SK-N-SH (cell line): ENCODE data around the gene SMOC1. TPM values are rescaled to one million over a fixed set of nuclear protein-coding genes. Genes with fewer than 3 reads are reported as not detected.

ENCODE experiments used
- CTCF ChIA-PET: fragments of 300-600, 350-600 bp; formaldehyde crosslinking; extraction: SDS; loops from one replicate; lab custom pipeline; 2021; lab: Yijun Ruan, JAX
- POLR2A ChIA-PET: fragments of 350-600 bp; sonication (Branson Sonifier 250); formaldehyde crosslinking; extraction: SDS; loops from one replicate; lab custom pipeline; 2020; ENCODE audit warnings: antibody characterized with exemption, inconsistent platforms; lab: Yijun Ruan, JAX
- DNase-seq: peaks from one replicate; pipeline ENCODE4 v3.0.0; 2012
- H2AFZ ChIP-seq: fragments of 200-600 bp; sonication (generic); 2 replicates; pipeline ENCODE4 v1.8.1; 2016; ENCODE audit warnings: antibody characterized with exemption, mild to moderate bottlenecking, low read depth
- H3F3A ChIP-seq: fragments of 200-600 bp; sonication (generic); replicated peaks from 2 replicates; pipeline ENCODE3; 2016; ENCODE audit warnings: antibody characterized with exemption, mild to moderate bottlenecking; ENCODE audit not compliant: insufficient read depth
- H3K27ac ChIP-seq, 2 experiments: fragments of 200-500 bp in 1 of 2; fragments of 200-600 bp in 1 of 2; sonication (Bioruptor generic) in 1 of 2; sonication (generic), shearing (Covaris generic) in 1 of 2; 2 replicates each; pipeline versions ENCODE4 v1.5.1 to v1.6.1; 2014 to 2016; ENCODE audit warnings: low read depth in 2 of 2, inconsistent platforms in 1 of 2, low read length in 1 of 2, mild to moderate bottlenecking in 1 of 2, mixed read lengths in 1 of 2
- H3K27me3 ChIP-seq: fragments of 200-600 bp; sonication (generic), shearing (Covaris generic); 2 replicates; pipeline ENCODE4 v1.6.1; 2016; ENCODE audit warnings: mixed run types; ENCODE audit not compliant: insufficient read depth
- H3K36me3 ChIP-seq, 2 experiments: fragments of 200-500 bp in 1 of 2; fragments of 200-600 bp in 1 of 2; sonication (Bioruptor generic) in 1 of 2; sonication (generic) in 1 of 2; replicated peaks in 1 of 2; 2 replicates each; pipeline versions ENCODE3 to v1.5.1; 2014 to 2016; ENCODE audit warnings: low read length in 1 of 2, mild to moderate bottlenecking in 1 of 2; ENCODE audit not compliant: insufficient read depth in 2 of 2, control insufficient read depth in 1 of 2
- H3K4me1 ChIP-seq, 2 experiments: fragments of 200-500 bp in 1 of 2; fragments of 200-600 bp in 1 of 2; sonication (Bioruptor generic) in 1 of 2; sonication (generic), shearing (Covaris generic) in 1 of 2; 2 replicates each; pipeline versions ENCODE4 v1.5.1 to v1.6.1; 2014 to 2016; ENCODE audit warnings: low read depth in 1 of 2, low read length in 1 of 2, mixed run types in 1 of 2; ENCODE audit not compliant: insufficient read depth in 2 of 2, control insufficient read depth in 1 of 2
- H3K4me2 ChIP-seq: fragments of 200-600 bp; sonication (generic), shearing (Covaris generic); 2 replicates; pipeline ENCODE4 v1.6.1; 2017; ENCODE audit warnings: mixed run types
- H3K4me3 ChIP-seq, 2 experiments: fragments of 200-500 bp in 1 of 2; fragments of 200-600 bp in 1 of 2; sonication (Bioruptor generic) in 1 of 2; sonication (generic), shearing (Covaris generic) in 1 of 2; 2 replicates each; pipeline versions ENCODE4 v1.5.1 to v1.8.1; 2014 to 2016; ENCODE audit warnings: low read depth in 2 of 2, inconsistent platforms in 1 of 2, low read length in 1 of 2, mild to moderate bottlenecking in 1 of 2, mixed read lengths in 1 of 2, moderate library complexity in 1 of 2
- H3K79me2 ChIP-seq: fragments of 200-600 bp; sonication (generic); 2 replicates; pipeline ENCODE4 v1.8.1; 2017; ENCODE audit warnings: mild to moderate bottlenecking; ENCODE audit not compliant: insufficient read depth
- H3K9ac ChIP-seq: fragments of 200-600 bp; sonication (generic); 2 replicates; pipeline ENCODE4 v1.6.1; 2017; ENCODE audit warnings: mixed run types
- H3K9me2 ChIP-seq: fragments of 200-600 bp; sonication (generic); 2 replicates; pipeline ENCODE4 v1.6.1; 2017; ENCODE audit warnings: mixed run types
- H3K9me3 ChIP-seq: fragments of 200-600 bp; sonication (generic); 2 replicates; pipeline ENCODE4 v1.6.1; 2017; ENCODE audit warnings: mixed run types, mild to moderate bottlenecking, moderate library complexity
- H4K20me1 ChIP-seq: fragments of 200-600 bp; sonication (generic); 2 replicates; pipeline ENCODE4 v1.6.1; 2017; ENCODE audit warnings: mild to moderate bottlenecking, mixed run types; ENCODE audit not compliant: insufficient read depth
- ELF1 ChIP-seq: IDR thresholded peaks from 2 replicates; pipeline ENCODE4 v1.4.0; 2012
- EP300 ChIP-seq, 2 experiments: IDR thresholded peaks; 2 replicates each; pipeline versions ENCODE4 v1.4.0 to v1.6.1; 2012; ENCODE audit warnings: borderline replicate concordance in 1 of 2, low read depth in 1 of 2, low read length in 1 of 2
- EZH2phosphoT487 ChIP-seq: fragments of 200-600 bp; sonication (generic); IDR thresholded peaks from 2 replicates; pipeline ENCODE4 v1.6.1; 2017; ENCODE audit warnings: low read depth, mixed run types, mild to moderate bottlenecking, antibody characterized with exemption, moderate library complexity, borderline replicate concordance
- FOSL2 ChIP-seq: IDR thresholded peaks from 2 replicates; pipeline ENCODE4 v1.4.0; 2012; ENCODE audit warnings: low read depth, mild to moderate bottlenecking, moderate library complexity, borderline replicate concordance
- FOXJ3 ChIP-seq: sonication (generic); formaldehyde crosslinking; IDR thresholded peaks from 2 replicates; pipeline ENCODE4 v1.5.1; 2020; ENCODE audit warnings: mild to moderate bottlenecking, missing genetic modification reagents
- GATA2 ChIP-seq: sonication (generic); formaldehyde crosslinking; IDR thresholded peaks from 2 replicates; pipeline ENCODE4 v1.5.0; 2020; ENCODE audit warnings: mild to moderate bottlenecking, missing genetic modification reagents
- NRF1 ChIP-seq: IDR thresholded peaks from 2 replicates; pipeline ENCODE4 v1.6.1; 2012; ENCODE audit warnings: low read depth, mild to moderate bottlenecking, low read length
- RAD21 ChIP-seq: IDR thresholded peaks from 2 replicates; pipeline ENCODE4 v1.6.1; 2012; ENCODE audit warnings: mild to moderate bottlenecking, low read length
- RCOR1 ChIP-seq: fragments of 150-350 bp; IDR thresholded peaks from 2 replicates; pipeline ENCODE4 v1.6.1; 2017; ENCODE audit warnings: antibody characterized with exemption, low read length
- RFX5 ChIP-seq: IDR thresholded peaks from 2 replicates; pipeline ENCODE4 v1.6.1; 2012; ENCODE audit warnings: mild to moderate bottlenecking, improper control_type of control experiment, low read length
- SMC3 ChIP-seq: IDR thresholded peaks from 2 replicates; pipeline ENCODE4 v1.6.1; 2012; ENCODE audit warnings: low read depth, low read length, improper control_type of control experiment
- TEAD4 ChIP-seq: IDR thresholded peaks from 2 replicates; pipeline ENCODE4 v1.4.0; 2012; ENCODE audit warnings: mild to moderate bottlenecking, borderline replicate concordance; ENCODE audit not compliant: insufficient read depth
- WGBS: methylation state at CpG from one replicate; pipeline ENCODE4 v1.1.6; 2017; ENCODE audit warnings: low lambda C conversion rate; 5-methylcytosine and 5-hydroxymethylcytosine counted together
- polyA plus RNA-seq, 3 experiments: library from polyadenylated mRNA; depleted of rRNA; stranded (reverse); fragments of >200 nt; gene quantifications; 2 replicates each; pipeline ENCODE4 v1.2.3, GENCODE V29; 2012
- TF ChIP-seq, protein P1 (sequence below): IDR thresholded peaks from 2 replicates; pipeline ENCODE4 v1.4.0; 2012; ENCODE audit warnings: low read depth, borderline replicate concordance
- TF ChIP-seq, protein P2 (sequence below): fragments of 150-350 bp; IDR thresholded peaks from 2 replicates; pipeline ENCODE4 v1.6.1; 2017; ENCODE audit warnings: antibody characterized with exemption, low read length, low read depth, borderline replicate concordance
- TF ChIP-seq, protein P3 (sequence below): IDR thresholded peaks from 2 replicates; pipeline ENCODE4; 2012
- TF ChIP-seq, protein P4 (sequence below): fragments of 200-600 bp; sonication (generic); IDR thresholded peaks from 2 replicates; pipeline ENCODE4 v1.6.1; 2017; ENCODE audit warnings: antibody characterized with exemption, mild to moderate bottlenecking, moderate library complexity

Gene SMOC1
- polyA plus RNA-seq, 1 of the 3 experiments (the other 2 are of a cell fraction) = not detected

DNA sequence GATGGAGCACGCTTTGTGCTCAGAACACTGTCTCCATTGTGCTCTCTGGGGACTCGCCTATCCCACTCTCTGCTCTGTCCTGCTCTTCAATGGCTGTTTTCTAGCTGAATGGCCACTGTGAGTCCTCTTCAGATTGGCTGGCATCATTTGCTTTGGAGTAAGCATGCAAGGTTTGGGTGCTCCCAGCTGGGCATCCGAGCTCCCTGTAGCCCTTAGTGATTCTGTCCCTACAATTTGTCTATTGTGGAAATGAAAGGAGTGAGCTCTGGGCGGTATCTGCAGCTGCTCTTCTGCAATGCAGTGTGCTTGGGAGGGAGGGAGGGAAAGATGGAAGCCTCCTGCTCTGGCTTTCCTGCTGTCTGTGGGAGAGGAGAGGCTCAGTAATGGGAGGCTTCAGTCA is 84.8 kb downstream of the SMOC1 start:
- TF ChIP-seq FOXJ3 (CRISPR knock-in tag) (no peak), TEAD4 (no peak), EP300 (IDR thresholded peaks at IDR 0.05; ENCODE audit: borderline replicate concordance in 1 of 2, low read depth in 1 of 2, low read length in 1 of 2) (no peak), ELF1 (no peak), RFX5 (no peak), NRF1 (no peak), RAD21 (no peak), EZH2phosphoT487 (no peak), FOSL2 (no peak), RCOR1 (no peak), SMC3 (no peak), GATA2 (CRISPR knock-in tag) (no peak)
- TF ChIP-seq, protein P1, sequence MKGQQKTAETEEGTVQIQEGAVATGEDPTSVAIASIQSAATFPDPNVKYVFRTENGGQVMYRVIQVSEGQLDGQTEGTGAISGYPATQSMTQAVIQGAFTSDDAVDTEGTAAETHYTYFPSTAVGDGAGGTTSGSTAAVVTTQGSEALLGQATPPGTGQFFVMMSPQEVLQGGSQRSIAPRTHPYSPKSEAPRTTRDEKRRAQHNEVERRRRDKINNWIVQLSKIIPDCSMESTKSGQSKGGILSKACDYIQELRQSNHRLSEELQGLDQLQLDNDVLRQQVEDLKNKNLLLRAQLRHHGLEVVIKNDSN = no peak
- TF ChIP-seq, protein P2, sequence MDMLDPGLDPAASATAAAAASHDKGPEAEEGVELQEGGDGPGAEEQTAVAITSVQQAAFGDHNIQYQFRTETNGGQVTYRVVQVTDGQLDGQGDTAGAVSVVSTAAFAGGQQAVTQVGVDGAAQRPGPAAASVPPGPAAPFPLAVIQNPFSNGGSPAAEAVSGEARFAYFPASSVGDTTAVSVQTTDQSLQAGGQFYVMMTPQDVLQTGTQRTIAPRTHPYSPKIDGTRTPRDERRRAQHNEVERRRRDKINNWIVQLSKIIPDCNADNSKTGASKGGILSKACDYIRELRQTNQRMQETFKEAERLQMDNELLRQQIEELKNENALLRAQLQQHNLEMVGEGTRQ = no peak
- TF ChIP-seq, protein P3, sequence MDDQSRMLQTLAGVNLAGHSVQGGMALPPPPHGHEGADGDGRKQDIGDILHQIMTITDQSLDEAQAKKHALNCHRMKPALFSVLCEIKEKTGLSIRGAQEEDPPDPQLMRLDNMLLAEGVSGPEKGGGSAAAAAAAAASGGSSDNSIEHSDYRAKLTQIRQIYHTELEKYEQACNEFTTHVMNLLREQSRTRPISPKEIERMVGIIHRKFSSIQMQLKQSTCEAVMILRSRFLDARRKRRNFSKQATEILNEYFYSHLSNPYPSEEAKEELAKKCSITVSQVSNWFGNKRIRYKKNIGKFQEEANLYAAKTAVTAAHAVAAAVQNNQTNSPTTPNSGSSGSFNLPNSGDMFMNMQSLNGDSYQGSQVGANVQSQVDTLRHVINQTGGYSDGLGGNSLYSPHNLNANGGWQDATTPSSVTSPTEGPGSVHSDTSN = no peak
- TF ChIP-seq, protein P4, sequence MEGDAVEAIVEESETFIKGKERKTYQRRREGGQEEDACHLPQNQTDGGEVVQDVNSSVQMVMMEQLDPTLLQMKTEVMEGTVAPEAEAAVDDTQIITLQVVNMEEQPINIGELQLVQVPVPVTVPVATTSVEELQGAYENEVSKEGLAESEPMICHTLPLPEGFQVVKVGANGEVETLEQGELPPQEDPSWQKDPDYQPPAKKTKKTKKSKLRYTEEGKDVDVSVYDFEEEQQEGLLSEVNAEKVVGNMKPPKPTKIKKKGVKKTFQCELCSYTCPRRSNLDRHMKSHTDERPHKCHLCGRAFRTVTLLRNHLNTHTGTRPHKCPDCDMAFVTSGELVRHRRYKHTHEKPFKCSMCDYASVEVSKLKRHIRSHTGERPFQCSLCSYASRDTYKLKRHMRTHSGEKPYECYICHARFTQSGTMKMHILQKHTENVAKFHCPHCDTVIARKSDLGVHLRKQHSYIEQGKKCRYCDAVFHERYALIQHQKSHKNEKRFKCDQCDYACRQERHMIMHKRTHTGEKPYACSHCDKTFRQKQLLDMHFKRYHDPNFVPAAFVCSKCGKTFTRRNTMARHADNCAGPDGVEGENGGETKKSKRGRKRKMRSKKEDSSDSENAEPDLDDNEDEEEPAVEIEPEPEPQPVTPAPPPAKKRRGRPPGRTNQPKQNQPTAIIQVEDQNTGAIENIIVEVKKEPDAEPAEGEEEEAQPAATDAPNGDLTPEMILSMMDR = no peak
- no peak overlapping the region for H3K4me3 ChIP-seq
- 30% methylated on average over 4 of the region's 4 CpGs for WGBS
- no peak for DNase-seq
- ChIA-PET POLR2A (no interaction called here), CTCF (no interaction called here)
- no peaks in the 10 kb centered on the region for H3K36me3 ChIP-seq
- no peak overlapping the region for H3K9ac ChIP-seq
- no peak overlapping the region for H2AFZ ChIP-seq
- no peaks in the 10 kb centered on the region for H4K20me1 ChIP-seq
- no peak overlapping the region for H3K4me2 ChIP-seq
- no peaks in the 10 kb centered on the region for H3F3A ChIP-seq
- no peaks in the 10 kb centered on the region for H3K27me3 ChIP-seq
- no peaks in the 10 kb centered on the region for H3K9me3 ChIP-seq
- no peak overlapping the region for H3K27ac ChIP-seq
- H3K9me2 ChIP-seq = no peaks in the 10 kb centered on the region
- H3K4me1 ChIP-seq = no peaks in the 10 kb centered on the region; a peak in 1 of 4 replicates
- no peaks in the 10 kb centered on the region for H3K79me2 ChIP-seq
